Stimulated activated effector memory CD8-positive, alpha-beta T cell treated with anti-CD3 and anti-CD28 coated beads, Interleukin-12 subunit alpha, Interleukin-12 subunit beta, amount 100 ng/mL, for 72 hours (primary cell): ENCODE results near the gene URB2.
A peak's percentile ranks its signal among the peaks of the same experiment; 100 is the strongest.

Source experiments
- ATAC-seq: fragments of 150-1000 bp; cut with Tn5 transposase; 2 replicates; pipeline ENCODE4 v1.10.0; 2021
- DNase-seq, 2 donors: peaks; one replicate each; pipeline ENCODE4 v3.0.0; 2021 to 2022; ENCODE audit warnings: low spot score in 2 of 2
- H3K27ac Mint-ChIP-seq: one replicate; pipeline ENCODE4 v1.8.0; 2022; ENCODE audit warnings: mild to moderate bottlenecking, mixed read lengths
- H3K36me3 Mint-ChIP-seq: one replicate; pipeline ENCODE4 v1.8.0; 2022; ENCODE audit warnings: mild to moderate bottlenecking, mixed read lengths
- H3K4me1 Mint-ChIP-seq: one replicate; pipeline ENCODE4 v1.8.0; 2022; ENCODE audit warnings: mixed read lengths
- H3K4me3 Mint-ChIP-seq: one replicate; pipeline ENCODE4 v1.8.0; 2022; ENCODE audit warnings: mild to moderate bottlenecking, mixed read lengths
- H3K9me3 Mint-ChIP-seq: one replicate; pipeline ENCODE4 v1.8.0; 2022; ENCODE audit warnings: mixed read lengths

URB2 gene

GRCh38 chr1:229650045-229650444 is 24.0 kb downstream of the URB2 start:
- Mint-ChIP-seq H3K36me3 (peaks cover 100% of the 10 kb centered on the region), H3K9me3 (no peaks in the 10 kb centered on the region), H3K4me3 (no peak overlapping the region), H3K4me1 (no peaks in the 10 kb centered on the region), H3K27ac (no peak overlapping the region)
- ATAC-seq (no peak), DNase-seq (no peak)

- DNase-seq (no peak), ATAC-seq (no peak)
- Mint-ChIP-seq H3K27ac (no peak overlapping the region), H3K9me3 (no peaks in the 10 kb centered on the region), H3K4me3 (no peak overlapping the region), H3K4me1 (no peaks in the 10 kb centered on the region), H3K36me3 (peaks cover 99% of the 10 kb centered on the region)
Measured at GRCh38 chr1:229651546-229651945, 25.5 kb downstream of the URB2 start.

GRCh38 chr1:229653420-229653819 is 27.4 kb downstream of the URB2 start:
- DNase-seq = no peak
- Mint-ChIP-seq H3K27ac (no peak overlapping the region), H3K4me3 (no peak overlapping the region), H3K36me3 (peaks cover 99% of the 10 kb centered on the region), H3K4me1 (no peaks in the 10 kb centered on the region), H3K9me3 (no peaks in the 10 kb centered on the region)
- ATAC-seq = no peak

GRCh38 chr1:229655781-229656180 is 29.7 kb downstream of the URB2 start:
- Mint-ChIP-seq H3K36me3 (peaks cover 95% of the 10 kb centered on the region), H3K27ac (no peak overlapping the region), H3K9me3 (no peaks in the 10 kb centered on the region), H3K4me3 (no peak overlapping the region), H3K4me1 (no peaks in the 10 kb centered on the region)
- peak in 1 of 2 donors; percentile 29 for DNase-seq
- ATAC-seq = no peak

GRCh38 chr1:229657993-229658755 is 32.1 kb downstream of the URB2 start:
- H3K27ac Mint-ChIP-seq = no peak overlapping the region
- H3K4me1 Mint-ChIP-seq = peaks cover 8% of the 10 kb centered on the region
- peak; percentile 55 for ATAC-seq
- peaks cover 71% of the 10 kb centered on the region for H3K36me3 Mint-ChIP-seq
- no peak overlapping the region for H3K4me3 Mint-ChIP-seq
- H3K9me3 Mint-ChIP-seq = no peaks in the 10 kb centered on the region
- peak in 1 of 2 donors; percentile 43 for DNase-seq

- ATAC-seq (peak; percentile 54), DNase-seq (peak; percentile 45 to 78)
- peaks cover 8% of the 10 kb centered on the region for H3K4me1 Mint-ChIP-seq
- H3K9me3 Mint-ChIP-seq = no peaks in the 10 kb centered on the region
- H3K4me3 Mint-ChIP-seq = no peak overlapping the region
- H3K36me3 Mint-ChIP-seq = peaks cover 41% of the 10 kb centered on the region
- peak overlapping the region; percentile 48 for H3K27ac Mint-ChIP-seq
Measured at GRCh38 chr1:229661022-229661877, 35.2 kb downstream of the URB2 start.

- no peak for DNase-seq
- H3K36me3 Mint-ChIP-seq = peaks cover 35% of the 10 kb centered on the region
- H3K27ac Mint-ChIP-seq = no peak overlapping the region
- no peak for ATAC-seq
- H3K9me3 Mint-ChIP-seq = no peaks in the 10 kb centered on the region
- peaks cover 8% of the 10 kb centered on the region for H3K4me1 Mint-ChIP-seq
- H3K4me3 Mint-ChIP-seq = no peak overlapping the region
Measured at GRCh38 chr1:229661897-229662296, 35.9 kb downstream of the URB2 start.

- Mint-ChIP-seq H3K27ac (no peak overlapping the region), H3K4me1 (peaks cover 8% of the 10 kb centered on the region), H3K36me3 (peaks cover 12% of the 10 kb centered on the region), H3K9me3 (no peaks in the 10 kb centered on the region), H3K4me3 (no peak overlapping the region)
- ATAC-seq (peak; percentile 96), DNase-seq (peak; percentile 77 to 88)
Measured at GRCh38 chr1:229664133-229664689, 38.2 kb downstream of the URB2 start.

GRCh38 chr1:229665912-229666558 is 40.0 kb downstream of the URB2 start:
- no peak overlapping the region for H3K27ac Mint-ChIP-seq

GRCh38 chr1:229666585-229666984 is 40.5 kb downstream of the URB2 start:
- no peak for ATAC-seq
- H3K27ac Mint-ChIP-seq = no peak overlapping the region
- H3K4me3 Mint-ChIP-seq = no peak overlapping the region
- DNase-seq = no peak
- no peaks in the 10 kb centered on the region for H3K9me3 Mint-ChIP-seq
- H3K36me3 Mint-ChIP-seq = no peaks in the 10 kb centered on the region
- no peaks in the 10 kb centered on the region for H3K4me1 Mint-ChIP-seq

More at GRCh38 chr1:229665912-229666558, 40.0 kb downstream of the URB2 start:
- H3K9me3 Mint-ChIP-seq = no peaks in the 10 kb centered on the region
- peaks cover 6% of the 10 kb centered on the region for H3K4me1 Mint-ChIP-seq
- ATAC-seq = no peak
- no peak for DNase-seq
- no peaks in the 10 kb centered on the region for H3K36me3 Mint-ChIP-seq
- H3K4me3 Mint-ChIP-seq = no peak overlapping the region

GRCh38 chr1:229669333-229669732 is 43.3 kb downstream of the URB2 start:
- Mint-ChIP-seq H3K4me3 (no peak overlapping the region), H3K36me3 (no peaks in the 10 kb centered on the region), H3K4me1 (no peaks in the 10 kb centered on the region), H3K27ac (no peak overlapping the region), H3K9me3 (no peaks in the 10 kb centered on the region)
- ATAC-seq = no peak
- no peak for DNase-seq

- no peaks in the 10 kb centered on the region for H3K4me1 Mint-ChIP-seq
- H3K9me3 Mint-ChIP-seq = no peaks in the 10 kb centered on the region
- H3K36me3 Mint-ChIP-seq = no peaks in the 10 kb centered on the region
- no peak overlapping the region for H3K27ac Mint-ChIP-seq
- no peak overlapping the region for H3K4me3 Mint-ChIP-seq
- DNase-seq = no peak
- ATAC-seq = no peak
Measured at GRCh38 chr1:229671310-229671709, 45.3 kb downstream of the URB2 start.

GRCh38 chr1:229672246-229672645 is 46.2 kb downstream of the URB2 start:
- Mint-ChIP-seq H3K36me3 (no peaks in the 10 kb centered on the region), H3K4me3 (no peak overlapping the region), H3K4me1 (no peaks in the 10 kb centered on the region), H3K9me3 (no peaks in the 10 kb centered on the region), H3K27ac (no peak overlapping the region)
- DNase-seq = no peak
- ATAC-seq = no peak

- Mint-ChIP-seq H3K4me1 (no peaks in the 10 kb centered on the region), H3K9me3 (no peaks in the 10 kb centered on the region), H3K4me3 (no peak overlapping the region), H3K27ac (no peak overlapping the region), H3K36me3 (no peaks in the 10 kb centered on the region)
- ATAC-seq (no peak), DNase-seq (no peak)
Measured at GRCh38 chr1:229674042-229674441, 48.0 kb downstream of the URB2 start.

- no peaks in the 10 kb centered on the region for H3K36me3 Mint-ChIP-seq
- DNase-seq = no peak
Measured at GRCh38 chr1:229675396-229675795, 49.3 kb downstream of the URB2 start.

More at GRCh38 chr1:229675396-229675795, 49.3 kb downstream of the URB2 start:
- H3K27ac Mint-ChIP-seq = no peak overlapping the region
- ATAC-seq = no peak
- H3K4me1 Mint-ChIP-seq = no peaks in the 10 kb centered on the region
- H3K9me3 Mint-ChIP-seq = no peaks in the 10 kb centered on the region
- H3K4me3 Mint-ChIP-seq = no peak overlapping the region
